WTC11 (cell line): ENCODE data around the gene CCNF. TPM values are rescaled to one million over a fixed set of nuclear protein-coding genes. Genes with fewer than 3 reads are reported as not detected.

Experiments used
- ATAC-seq: fragments of 200-7000 bp; cut with Tn5 transposase; 2 replicates; pipeline ENCODE4 v1.10.0; 2021; ENCODE audit warnings: mild to moderate bottlenecking, moderate library complexity
- CTCF ChIA-PET: fragments of 300-600 bp; sonication (Branson Sonifier 250); formaldehyde crosslinking; loops from one replicate; lab custom pipeline; 2021; ENCODE audit warnings: antibody characterized with exemption; lab: Charles Lee
- POLR2A ChIA-PET: fragments of 350-600 bp; sonication (Branson Sonifier 250); formaldehyde crosslinking; loops from one replicate; lab custom pipeline; 2021; ENCODE audit warnings: antibody characterized with exemption; lab: Charles Lee
- DNase-seq: peaks from one replicate; pipeline ENCODE4 v3.0.0; 2021; ENCODE audit warnings: low spot score
- H3K27ac Mint-ChIP-seq: 2 replicates; pipeline ENCODE4 v1.8.0; 2021; ENCODE audit warnings: mixed read lengths
- H3K27me3 Mint-ChIP-seq: 2 replicates; pipeline ENCODE4 v1.8.0; 2021; ENCODE audit warnings: low read depth, mild to moderate bottlenecking, moderate library complexity, mixed read lengths
- H3K36me3 Mint-ChIP-seq: 2 replicates; pipeline ENCODE4 v1.8.0; 2021; ENCODE audit warnings: mixed read lengths
- H3K4me1 Mint-ChIP-seq: 2 replicates; pipeline ENCODE4 v1.8.0; 2022; ENCODE audit warnings: mixed read lengths
- H3K4me3 Mint-ChIP-seq: 2 replicates; pipeline ENCODE4 v1.8.0; 2021; ENCODE audit warnings: mild to moderate bottlenecking, moderate library complexity, mixed read lengths
- H3K9me3 Mint-ChIP-seq: 2 replicates; pipeline ENCODE4 v1.8.0; 2021; ENCODE audit warnings: mixed read lengths
- AFF4 ChIP-seq: sonication (generic); formaldehyde crosslinking; IDR thresholded peaks from 2 replicates; pipeline ENCODE4 v1.8.1; 2023; ENCODE audit warnings: mild to moderate bottlenecking, missing genetic modification reagents, borderline replicate concordance
- ATF6 ChIP-seq: sonication (generic); formaldehyde crosslinking; IDR thresholded peaks from 2 replicates; pipeline ENCODE4 v1.8.1; 2023; ENCODE audit warnings: mild to moderate bottlenecking, missing genetic modification reagents
- CREM ChIP-seq: sonication (generic); formaldehyde crosslinking; IDR thresholded peaks from 2 replicates; pipeline ENCODE4 v1.8.1; 2022; ENCODE audit warnings: mild to moderate bottlenecking, missing genetic modification reagents, moderate library complexity
- CTCF ChIP-seq: fragments of 200-600 bp; IDR thresholded peaks from 2 replicates; pipeline ENCODE4 v1.8.0; 2022; ENCODE audit warnings: antibody characterized with exemption
- E2F1 ChIP-seq: sonication (generic); formaldehyde crosslinking; IDR thresholded peaks from 2 replicates; pipeline ENCODE4 v1.8.0; 2022; ENCODE audit warnings: mild to moderate bottlenecking, missing genetic modification reagents
- GABPB1 ChIP-seq: sonication (generic); formaldehyde crosslinking; IDR thresholded peaks from 2 replicates; pipeline ENCODE4 v1.8.1; 2023; ENCODE audit warnings: mild to moderate bottlenecking, missing genetic modification reagents
- GRHL2 ChIP-seq: fragments of 250-450 bp; sonication (Bioruptor Pico); IDR thresholded peaks from 2 replicates; pipeline ENCODE4 v1.8.0; 2022; ENCODE audit warnings: mild to moderate bottlenecking, moderate library complexity; ENCODE audit not compliant: insufficient replicate concordance, severe bottlenecking
- JAZF1 ChIP-seq: fragments of 250-450 bp; sonication (Bioruptor Pico); IDR thresholded peaks from 2 replicates; pipeline ENCODE4 v1.9.0; 2021; ENCODE audit warnings: moderate library complexity, mild to moderate bottlenecking, inconsistent platforms
- MAX ChIP-seq: sonication (generic); formaldehyde crosslinking; IDR thresholded peaks from 2 replicates; pipeline ENCODE4 v1.8.0; 2022; ENCODE audit warnings: mild to moderate bottlenecking, missing genetic modification reagents
- NFYB ChIP-seq: sonication (generic); formaldehyde crosslinking; conservative IDR thresholded peaks from 2 replicates; pipeline ENCODE4 v1.8.0; 2022; ENCODE audit warnings: low read depth, missing genetic modification reagents
- PRDM15 ChIP-seq: sonication (generic); formaldehyde crosslinking; IDR thresholded peaks from 2 replicates; pipeline ENCODE4 v1.8.0; 2022; ENCODE audit warnings: missing genetic modification reagents
- SP1 ChIP-seq: sonication (generic); formaldehyde crosslinking; conservative IDR thresholded peaks from 2 replicates; pipeline ENCODE4 v1.8.1; 2022; ENCODE audit warnings: missing genetic modification reagents
- ZNF121 ChIP-seq: sonication (generic); formaldehyde crosslinking; IDR thresholded peaks from 2 replicates; pipeline ENCODE4 v1.8.0; 2023; ENCODE audit warnings: missing genetic modification reagents
- ZNF219 ChIP-seq: sonication (generic); formaldehyde crosslinking; IDR thresholded peaks from 2 replicates; pipeline ENCODE4 v1.8.0; 2023; ENCODE audit warnings: missing genetic modification reagents, mild to moderate bottlenecking, borderline replicate concordance
- ZNF232 ChIP-seq: sonication (generic); formaldehyde crosslinking; IDR thresholded peaks from 2 replicates; pipeline ENCODE4 v1.8.0; 2022; ENCODE audit warnings: mild to moderate bottlenecking, missing genetic modification reagents
- ZNF263 ChIP-seq: sonication (generic); formaldehyde crosslinking; IDR thresholded peaks from 2 replicates; pipeline ENCODE4 v1.8.1; 2022; ENCODE audit warnings: low read depth, mild to moderate bottlenecking, moderate library complexity, missing genetic modification reagents
- total RNA-seq: library from RNA; stranded (reverse); gene quantifications from 3 replicates; pipeline ENCODE4 v1.2.3, GENCODE V29; 2021

The CCNF gene
- total RNA-seq, 1 experiment from 2014 or later = 65.7 TPM

- TF ChIP-seq ZNF121 (CRISPR knock-in tag) (no peak), JAZF1 (no peak)
Measured at GRCh38 chr16:2422123-2422867, 7.0 kb upstream of the CCNF start (continued).

GRCh38 chr16:2424061-2425007, 4.9 kb upstream of the CCNF start:
- ATAC-seq (no peak), DNase-seq (no peak)
- POLR2A ChIA-PET = no interaction called here
- Mint-ChIP-seq H3K9me3 (no peaks in the 10 kb centered on the region), H3K27ac (no peak overlapping the region), H3K4me3 (no peak overlapping the region), H3K36me3 (no peaks in the 10 kb centered on the region)
- CTCF ChIA-PET = interaction anchor here (1.2 to 1.7 kb wide), 5 partner anchors 37 to 129 kb away, joined by 3 to 7 read pairs (median 4); partner anchors contain the start of gene ABCA3
- no peak for TF ChIP-seq CTCF
- no peak for TF ChIP-seq MAX (CRISPR knock-in tag)
- TF ChIP-seq GABPB1 = no peak
- TF ChIP-seq, all 79 proteins: peak for 0
- Mint-ChIP-seq H3K4me1 (peaks cover 11% of the 10 kb centered on the region), H3K27me3 (peaks cover 11% of the 10 kb centered on the region)

- Mint-ChIP-seq H3K27ac (no peak overlapping the region), H3K4me3 (no peak overlapping the region)
- POLR2A ChIA-PET = no interaction called here
Measured at GRCh38 chr16:2425008-2425518, 4.2 kb upstream of the CCNF start.

More at GRCh38 chr16:2425008-2425518, 4.2 kb upstream of the CCNF start:
- DNase-seq = no peak
- peaks cover 2% of the 10 kb centered on the region for H3K36me3 Mint-ChIP-seq
- no peaks in the 10 kb centered on the region for H3K9me3 Mint-ChIP-seq
- ATAC-seq = no peak
- H3K27me3 Mint-ChIP-seq = peaks cover 11% of the 10 kb centered on the region
- CTCF ChIA-PET = interaction anchor here (1.5 kb wide), 1 partner anchor 85 kb away, joined by 4 read pairs; the partner anchor contains the start of gene ABCA3
- peaks cover 13% of the 10 kb centered on the region for H3K4me1 Mint-ChIP-seq
- TF ChIP-seq JAZF1 = no peak
- no peak for TF ChIP-seq ZNF232
- TF ChIP-seq E2F1 (CRISPR knock-in tag) = no peak
- TF ChIP-seq NFYB (CRISPR knock-in tag) = no peak
- no peak for TF ChIP-seq CREM (CRISPR knock-in tag)
- TF ChIP-seq GRHL2 = no peak
- TF ChIP-seq ZNF219 (CRISPR knock-in tag) = no peak
- TF ChIP-seq ATF6 (CRISPR knock-in tag) = no peak
- TF ChIP-seq GABPB1 = no peak
- TF ChIP-seq SP1 = no peak
- no peak for TF ChIP-seq PRDM15 (CRISPR knock-in tag)
- no peak for TF ChIP-seq ZNF263 (CRISPR knock-in tag)
- no peak for TF ChIP-seq ZNF121 (CRISPR knock-in tag)
- TF ChIP-seq AFF4 (CRISPR knock-in tag) = no peak
- TF ChIP-seq, all 79 proteins: peak for 0
